PFSK-1 (cell line): ENCODE measurements around the gene CCDC102A.

ENCODE experiments used
- POLR2AphosphoS5 ChIP-seq: IDR thresholded peaks from 2 replicates; pipeline ENCODE4 v1.6.1; 2012; ENCODE audit warnings: low read depth, mild to moderate bottlenecking, control low read depth, low read length, moderate library complexity
- SIN3A ChIP-seq: IDR thresholded peaks from 2 replicates; pipeline ENCODE4 v1.6.1; 2012; ENCODE audit warnings: mild to moderate bottlenecking, low read length, moderate library complexity, borderline replicate concordance; ENCODE audit not compliant: insufficient read depth
- TAF1 ChIP-seq: IDR thresholded peaks from 2 replicates; pipeline ENCODE4 v1.6.1; 2012; ENCODE audit warnings: low read length, control low read depth, borderline replicate concordance; ENCODE audit not compliant: insufficient read depth

DNA sequence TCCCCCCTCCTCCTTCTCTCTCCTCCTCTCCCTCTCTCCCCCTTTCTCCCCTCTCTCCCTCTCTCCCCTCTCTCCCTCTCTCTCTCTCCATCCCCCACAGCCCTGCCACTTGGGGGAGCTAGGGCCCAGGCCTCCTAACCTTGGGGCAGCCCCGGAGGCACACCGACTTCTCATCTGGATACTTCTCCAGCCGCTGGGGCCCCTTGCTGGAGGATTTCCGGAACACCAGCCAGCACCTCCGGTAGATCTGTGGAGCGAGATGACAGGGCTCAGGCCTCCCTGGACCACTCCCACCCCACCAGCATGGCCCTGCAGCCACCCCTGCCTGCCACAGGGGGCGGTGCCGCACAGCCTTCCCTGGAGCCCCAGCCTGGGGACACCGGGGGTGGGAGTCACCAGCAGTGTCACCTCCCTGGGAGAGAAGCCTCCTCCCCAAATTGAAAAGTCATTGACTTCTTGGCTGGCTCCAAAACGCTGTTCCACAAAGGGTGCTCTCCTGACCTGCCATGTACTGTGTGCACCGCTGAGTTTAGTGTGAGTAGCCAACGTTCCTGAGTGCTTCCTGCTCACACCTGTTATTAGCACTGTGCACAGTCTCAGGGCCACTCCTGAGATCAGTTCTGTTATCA is 60.5 kb downstream of the CCDC102A start:
- no peak for TF ChIP-seq TAF1
- TF ChIP-seq POLR2AphosphoS5, result no peak
- no peak for TF ChIP-seq SIN3A
